Ishikawa (cell line): ENCODE data around the gene IL12RB2.

Experiments used
- CEBPB ChIP-seq: IDR thresholded peaks from 2 replicates; pipeline ENCODE4 v1.6.1; 2012
- CREB1 ChIP-seq: IDR thresholded peaks from 2 replicates; pipeline ENCODE4 v1.6.1; 2012; ENCODE audit warnings: low read depth
- EGR1 ChIP-seq: IDR thresholded peaks from 2 replicates; pipeline ENCODE4 v1.6.1; 2012
- EP300 ChIP-seq: IDR thresholded peaks from 2 replicates; pipeline ENCODE4 v1.6.1; 2012; ENCODE audit warnings: borderline replicate concordance
- FOXM1 ChIP-seq: IDR thresholded peaks from 2 replicates; pipeline ENCODE4 v1.6.1; 2012; ENCODE audit warnings: low read depth, borderline replicate concordance
- NFIC ChIP-seq: IDR thresholded peaks from 2 replicates; pipeline ENCODE4 v1.6.1; 2012
- RAD21 ChIP-seq: IDR thresholded peaks from 2 replicates; pipeline ENCODE4 v1.6.1; 2012; ENCODE audit warnings: low read depth
- TAF1 ChIP-seq: IDR thresholded peaks from 2 replicates; pipeline ENCODE4 v1.6.1; 2012; ENCODE audit warnings: low read depth, mild to moderate bottlenecking
- TCF12 ChIP-seq: IDR thresholded peaks from 2 replicates; pipeline ENCODE4 v1.6.1; 2012; ENCODE audit warnings: low read depth
- TEAD4 ChIP-seq: IDR thresholded peaks from 2 replicates; pipeline ENCODE4 v1.6.1; 2012
- YY1 ChIP-seq: IDR thresholded peaks from 2 replicates; pipeline ENCODE4 v1.6.1; 2012; ENCODE audit warnings: low read depth
- ZBTB7A ChIP-seq: IDR thresholded peaks from 2 replicates; pipeline ENCODE4 v1.6.1; 2012; ENCODE audit warnings: low read depth
- TF ChIP-seq, protein P1 (sequence below): IDR thresholded peaks from 2 replicates; pipeline ENCODE4 v1.6.1; 2012; ENCODE audit warnings: low read depth, mild to moderate bottlenecking
- TF ChIP-seq, protein P2 (sequence below): IDR thresholded peaks from 2 replicates; pipeline ENCODE4 v1.6.1; 2012
- TF ChIP-seq, protein P3 (sequence below): IDR thresholded peaks from 2 replicates; pipeline ENCODE4 v1.6.1; 2012

Gene IL12RB2

DNA sequence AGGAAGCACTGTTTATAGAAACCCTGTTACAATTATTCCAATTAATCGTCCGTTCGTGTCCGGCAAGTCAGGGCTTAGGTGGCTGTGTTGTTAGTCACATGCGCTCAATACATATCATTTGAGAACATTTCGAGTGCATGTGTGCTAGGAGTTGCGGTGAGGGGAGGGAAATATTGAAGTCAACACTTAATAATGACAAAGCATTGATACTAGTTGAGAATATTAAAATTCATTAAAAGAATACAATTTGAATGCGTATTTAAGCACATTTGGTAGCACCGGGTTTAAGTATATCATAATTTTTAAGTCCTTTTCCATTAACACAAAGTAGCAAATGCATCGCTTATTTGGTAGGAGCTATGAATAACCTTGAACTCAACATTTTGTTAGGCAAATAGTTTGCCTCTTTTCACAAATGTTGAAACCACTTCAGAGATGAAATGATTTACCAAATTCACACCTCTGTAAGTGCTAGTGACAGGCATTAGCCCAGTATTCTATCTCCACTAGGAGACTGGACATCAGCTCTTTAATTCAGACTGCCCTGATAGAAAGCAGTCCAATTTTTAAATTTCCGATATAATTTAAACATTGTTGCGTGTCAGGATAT is 123.6 kb downstream of the IL12RB2 start:
- no peak for TF ChIP-seq TAF1
- no peak for TF ChIP-seq ZBTB7A
- no peak for TF ChIP-seq FOXM1
- TF ChIP-seq, protein P1, sequence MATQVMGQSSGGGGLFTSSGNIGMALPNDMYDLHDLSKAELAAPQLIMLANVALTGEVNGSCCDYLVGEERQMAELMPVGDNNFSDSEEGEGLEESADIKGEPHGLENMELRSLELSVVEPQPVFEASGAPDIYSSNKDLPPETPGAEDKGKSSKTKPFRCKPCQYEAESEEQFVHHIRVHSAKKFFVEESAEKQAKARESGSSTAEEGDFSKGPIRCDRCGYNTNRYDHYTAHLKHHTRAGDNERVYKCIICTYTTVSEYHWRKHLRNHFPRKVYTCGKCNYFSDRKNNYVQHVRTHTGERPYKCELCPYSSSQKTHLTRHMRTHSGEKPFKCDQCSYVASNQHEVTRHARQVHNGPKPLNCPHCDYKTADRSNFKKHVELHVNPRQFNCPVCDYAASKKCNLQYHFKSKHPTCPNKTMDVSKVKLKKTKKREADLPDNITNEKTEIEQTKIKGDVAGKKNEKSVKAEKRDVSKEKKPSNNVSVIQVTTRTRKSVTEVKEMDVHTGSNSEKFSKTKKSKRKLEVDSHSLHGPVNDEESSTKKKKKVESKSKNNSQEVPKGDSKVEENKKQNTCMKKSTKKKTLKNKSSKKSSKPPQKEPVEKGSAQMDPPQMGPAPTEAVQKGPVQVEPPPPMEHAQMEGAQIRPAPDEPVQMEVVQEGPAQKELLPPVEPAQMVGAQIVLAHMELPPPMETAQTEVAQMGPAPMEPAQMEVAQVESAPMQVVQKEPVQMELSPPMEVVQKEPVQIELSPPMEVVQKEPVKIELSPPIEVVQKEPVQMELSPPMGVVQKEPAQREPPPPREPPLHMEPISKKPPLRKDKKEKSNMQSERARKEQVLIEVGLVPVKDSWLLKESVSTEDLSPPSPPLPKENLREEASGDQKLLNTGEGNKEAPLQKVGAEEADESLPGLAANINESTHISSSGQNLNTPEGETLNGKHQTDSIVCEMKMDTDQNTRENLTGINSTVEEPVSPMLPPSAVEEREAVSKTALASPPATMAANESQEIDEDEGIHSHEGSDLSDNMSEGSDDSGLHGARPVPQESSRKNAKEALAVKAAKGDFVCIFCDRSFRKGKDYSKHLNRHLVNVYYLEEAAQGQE, result no peak
- TF ChIP-seq YY1, result no peak
- TF ChIP-seq CREB1, result no peak
- no peak for TF ChIP-seq TCF12
- no peak for TF ChIP-seq EP300
- no peak for TF ChIP-seq EGR1
- no peak for TF ChIP-seq RAD21
- TF ChIP-seq, protein P2, sequence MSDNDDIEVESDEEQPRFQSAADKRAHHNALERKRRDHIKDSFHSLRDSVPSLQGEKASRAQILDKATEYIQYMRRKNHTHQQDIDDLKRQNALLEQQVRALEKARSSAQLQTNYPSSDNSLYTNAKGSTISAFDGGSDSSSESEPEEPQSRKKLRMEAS, result no peak
- TF ChIP-seq CEBPB, result no peak
- no peak for TF ChIP-seq NFIC
- no peak for TF ChIP-seq TEAD4
- TF ChIP-seq, protein P3, sequence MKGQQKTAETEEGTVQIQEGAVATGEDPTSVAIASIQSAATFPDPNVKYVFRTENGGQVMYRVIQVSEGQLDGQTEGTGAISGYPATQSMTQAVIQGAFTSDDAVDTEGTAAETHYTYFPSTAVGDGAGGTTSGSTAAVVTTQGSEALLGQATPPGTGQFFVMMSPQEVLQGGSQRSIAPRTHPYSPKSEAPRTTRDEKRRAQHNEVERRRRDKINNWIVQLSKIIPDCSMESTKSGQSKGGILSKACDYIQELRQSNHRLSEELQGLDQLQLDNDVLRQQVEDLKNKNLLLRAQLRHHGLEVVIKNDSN, result no peak; the same call in 1 of the 2 replicates

DNA sequence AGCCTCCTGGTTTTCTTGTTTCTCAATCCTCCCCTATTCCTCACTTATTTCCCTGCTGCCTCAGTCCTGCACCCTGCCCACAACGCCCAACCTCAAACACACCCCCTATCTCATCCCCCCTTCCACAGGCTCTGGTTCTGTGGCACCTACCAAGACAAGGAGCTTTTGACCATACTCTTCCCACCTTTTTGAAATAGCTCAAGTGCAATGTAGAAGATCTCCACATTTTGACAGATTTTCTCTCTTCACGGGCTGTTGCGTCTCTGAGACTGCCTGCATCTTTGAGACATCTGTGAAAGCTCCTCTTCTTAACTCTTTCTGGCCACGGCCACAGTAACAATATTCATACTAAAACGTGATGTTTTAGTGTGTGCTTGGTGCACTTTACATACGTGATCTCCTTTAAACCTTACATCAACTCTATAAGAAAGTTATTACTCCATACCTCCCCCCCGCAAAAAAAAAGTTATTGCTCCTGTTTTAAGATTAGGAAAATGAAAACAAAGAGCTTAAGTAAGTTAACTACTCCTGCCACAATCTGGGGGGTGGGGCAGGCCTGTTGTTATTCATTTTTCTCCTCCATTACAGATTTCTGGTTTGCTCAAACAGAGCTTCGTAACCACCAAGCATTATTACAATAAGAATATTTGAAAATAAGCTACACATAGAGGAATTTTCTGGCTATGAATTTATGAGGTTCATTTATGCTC is 124.4 kb downstream of the IL12RB2 start:
- TF ChIP-seq EGR1 (no peak), CEBPB (no peak), TAF1 (no peak), CREB1 (no peak), ZBTB7A (no peak), YY1 (no peak), FOXM1 (no peak)
- TF ChIP-seq, protein P2, result no peak
- TF ChIP-seq, protein P1, result no peak

DNA sequence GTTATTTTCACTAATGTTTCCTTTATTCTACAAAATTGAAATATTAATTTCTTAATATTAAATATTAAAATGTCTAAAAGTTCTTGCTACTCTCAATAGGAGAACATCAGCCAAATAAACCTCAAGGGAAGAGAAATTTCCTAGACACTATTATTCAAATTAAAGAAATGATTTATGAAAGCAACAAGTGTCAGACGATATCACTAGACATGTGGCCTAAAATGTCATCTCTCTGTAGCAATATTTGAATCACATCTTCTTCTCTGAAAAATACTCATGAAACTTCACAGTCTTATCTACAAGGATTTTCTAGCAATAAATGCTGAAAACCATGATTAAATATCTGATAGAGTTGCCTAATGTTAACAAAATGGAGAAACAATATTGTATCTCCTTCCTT is 125.1 kb downstream of the IL12RB2 start:
- TF ChIP-seq, protein P2, result no peak
- TF ChIP-seq RAD21 (no peak), EGR1 (no peak), ZBTB7A (no peak), YY1 (no peak), NFIC (no peak), TCF12 (no peak), CREB1 (no peak), EP300 (no peak), CEBPB (no peak), FOXM1 (no peak), TEAD4 (no peak), TAF1 (no peak)
- TF ChIP-seq, protein P3, result no peak
- TF ChIP-seq, protein P1, result no peak

DNA sequence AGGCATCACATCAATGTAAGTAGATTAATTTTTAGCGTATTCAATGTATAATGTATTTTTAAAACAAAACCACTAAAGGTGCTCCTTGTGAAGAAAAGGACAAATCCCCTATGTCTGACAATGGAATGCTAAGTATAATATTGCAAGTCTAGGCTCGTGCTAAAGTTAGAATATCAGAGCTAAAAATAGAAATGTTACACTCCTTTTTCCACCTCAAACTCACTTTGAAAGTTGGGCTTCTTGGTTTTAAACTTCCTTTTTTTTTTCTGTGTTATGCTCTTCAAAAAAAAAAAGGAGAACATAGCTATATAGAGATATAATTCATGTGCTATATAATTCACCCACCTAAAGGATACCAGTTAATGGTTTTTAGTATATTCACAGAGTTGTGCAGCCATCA is 126.2 kb downstream of the IL12RB2 start:
- TF ChIP-seq TAF1 (no peak), TCF12 (no peak), ZBTB7A (no peak), CREB1 (no peak), TEAD4 (no peak), EGR1 (no peak), NFIC (no peak), YY1 (no peak), EP300 (no peak), CEBPB (no peak), RAD21 (no peak)
- TF ChIP-seq, protein P2, result no peak
- TF ChIP-seq, protein P3, result no peak
- TF ChIP-seq, protein P1, result no peak
